HUES6 (cell line): Measurements from ENCODE around the gene GARIN1A.
"Not testable (repeated sequence)": the region's sequence is repeated elsewhere in the genome, so short reads cannot be mapped to it uniquely, and the experiment has no call there.

Source experiments
- H3K27ac ChIP-seq: 2 replicates; pipeline ENCODE4 v1.7.0; 2013; ENCODE audit warnings: low read depth, mild to moderate bottlenecking, low read length, inconsistent platforms
- H3K27me3 ChIP-seq: 2 replicates; pipeline ENCODE4 v1.6.1; 2013; ENCODE audit warnings: low read length; ENCODE audit not compliant: control insufficient read depth, insufficient read depth
- H3K36me3 ChIP-seq: 2 replicates; pipeline ENCODE4 v1.6.1; 2013; ENCODE audit warnings: low read length; ENCODE audit not compliant: control insufficient read depth, insufficient read depth
- H3K4me1 ChIP-seq: 2 replicates; pipeline ENCODE4 v1.6.1; 2013; ENCODE audit warnings: low read length; ENCODE audit not compliant: control insufficient read depth, insufficient read depth
- H3K4me3 ChIP-seq: 2 replicates; pipeline ENCODE4 v1.5.1; 2013; ENCODE audit warnings: low read depth, low read length
- H3K9ac ChIP-seq: one replicate; pipeline ENCODE4 v1.6.1; 2013; ENCODE audit warnings: mild to moderate bottlenecking, low read length
- H3K9me3 ChIP-seq: 2 replicates; pipeline ENCODE4 v1.6.1; 2013; ENCODE audit warnings: low read depth, low read length; ENCODE audit not compliant: control insufficient read depth, insufficient read depth

The GARIN1A gene

GRCh38 chr7:128683270-128683669, 11.2 kb downstream of the GARIN1A start:
- not testable (repeated sequence) for H3K4me1 ChIP-seq, H3K36me3 ChIP-seq, H3K27ac ChIP-seq, H3K9ac ChIP-seq, H3K9me3 ChIP-seq, H3K4me3 ChIP-seq, H3K27me3 ChIP-seq

- not testable (repeated sequence) for H3K4me1 ChIP-seq, H3K9me3 ChIP-seq, H3K27ac ChIP-seq, H3K36me3 ChIP-seq, H3K9ac ChIP-seq, H3K27me3 ChIP-seq, H3K4me3 ChIP-seq
Observed at GRCh38 chr7:128683738-128684137, 11.6 kb downstream of the GARIN1A start.

DNA sequence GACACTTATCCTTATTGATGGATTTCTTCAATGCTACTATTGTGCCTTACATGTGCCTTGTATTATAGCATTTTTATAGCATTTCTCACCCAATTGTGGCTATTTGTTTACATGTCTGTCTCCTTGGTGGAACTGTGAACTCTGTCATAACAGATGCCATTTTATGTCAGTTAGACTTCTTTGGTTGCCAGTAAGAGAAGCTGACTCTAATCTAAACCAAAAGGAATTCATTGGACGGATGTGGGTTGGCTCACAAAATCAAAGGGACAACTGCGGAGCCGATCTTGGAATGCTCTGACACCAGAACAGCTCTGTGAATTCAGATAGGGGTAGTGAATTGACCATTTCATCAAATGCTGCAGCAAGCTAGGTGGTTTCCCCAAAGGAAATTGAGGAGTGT, 15.0 kb downstream of the GARIN1A start:
- H3K9me3 ChIP-seq, result no peaks in the 10 kb centered on the region
- H3K27me3 ChIP-seq, result no peaks in the 10 kb centered on the region
- no peak overlapping the region for H3K4me3 ChIP-seq
- no peak overlapping the region for H3K27ac ChIP-seq
- H3K9ac ChIP-seq, result no peak overlapping the region
- H3K4me1 ChIP-seq, result no peaks in the 10 kb centered on the region
- H3K36me3 ChIP-seq, result no peaks in the 10 kb centered on the region

- Histone ChIP-seq H3K9ac (no peak overlapping the region), H3K9me3 (no peaks in the 10 kb centered on the region), H3K27ac (no peak overlapping the region), H3K4me3 (no peak overlapping the region), H3K4me1 (no peaks in the 10 kb centered on the region), H3K27me3 (no peaks in the 10 kb centered on the region), H3K36me3 (no peaks in the 10 kb centered on the region)
Observed at GRCh38 chr7:128688492-128688891, 16.4 kb downstream of the GARIN1A start.

- not testable (repeated sequence) for H3K27ac ChIP-seq, H3K9me3 ChIP-seq, H3K9ac ChIP-seq, H3K4me3 ChIP-seq, H3K36me3 ChIP-seq, H3K27me3 ChIP-seq, H3K4me1 ChIP-seq
Observed at GRCh38 chr7:128689161-128689935, 17.3 kb downstream of the GARIN1A start.

GRCh38 chr7:128691227-128691626, 19.1 kb downstream of the GARIN1A start:
- H3K27me3 ChIP-seq, result no peaks in the 10 kb centered on the region
- H3K9me3 ChIP-seq, result no peaks in the 10 kb centered on the region
- H3K4me1 ChIP-seq, result no peaks in the 10 kb centered on the region
- H3K4me3 ChIP-seq, result no peak overlapping the region
- no peak overlapping the region for H3K9ac ChIP-seq
- no peaks in the 10 kb centered on the region for H3K36me3 ChIP-seq
- H3K27ac ChIP-seq, result no peak overlapping the region

- Histone ChIP-seq H3K9me3 (no peaks in the 10 kb centered on the region), H3K36me3 (no peaks in the 10 kb centered on the region), H3K27ac (no peak overlapping the region), H3K4me3 (no peak overlapping the region), H3K9ac (no peak overlapping the region), H3K4me1 (peaks cover under 1% of the 10 kb centered on the region), H3K27me3 (no peaks in the 10 kb centered on the region)
Observed at GRCh38 chr7:128692623-128693270, 20.7 kb downstream of the GARIN1A start.

GRCh38 chr7:128693373-128694015, 21.4 kb downstream of the GARIN1A start:
- H3K9me3 ChIP-seq, result no peaks in the 10 kb centered on the region
- H3K27me3 ChIP-seq, result 0 out of 2 replicates have a peak, but pooled peaks cover 5% of the 10 kb centered on the region
- peaks cover 8% of the 10 kb centered on the region for H3K4me1 ChIP-seq
- no peak overlapping the region for H3K4me3 ChIP-seq
- H3K36me3 ChIP-seq, result no peaks in the 10 kb centered on the region
- H3K27ac ChIP-seq, result no peak overlapping the region
- no peak overlapping the region for H3K9ac ChIP-seq

GRCh38 chr7:128694738-128695137, 22.6 kb downstream of the GARIN1A start:
- no peak overlapping the region for H3K9ac ChIP-seq
- no peak overlapping the region for H3K27ac ChIP-seq
- H3K9me3 ChIP-seq, result no peaks in the 10 kb centered on the region
- H3K36me3 ChIP-seq, result no peaks in the 10 kb centered on the region
- H3K4me3 ChIP-seq, result no peak overlapping the region
- H3K27me3 ChIP-seq, result 0 out of 2 replicates have a peak, but pooled peaks cover 5% of the 10 kb centered on the region
- H3K4me1 ChIP-seq, result peaks cover 18% of the 10 kb centered on the region

GRCh38 chr7:128697302-128697905, 25.3 kb downstream of the GARIN1A start:
- Histone ChIP-seq H3K27ac (no peak overlapping the region), H3K4me1 (peaks cover 21% of the 10 kb centered on the region), H3K4me3 (peak overlapping the region; percentile 69), H3K36me3 (no peaks in the 10 kb centered on the region), H3K9me3 (peaks cover 6% of the 10 kb centered on the region), H3K9ac (peak overlapping the region; percentile 72), H3K27me3 (0 out of 2 replicates have a peak, but pooled peaks cover 5% of the 10 kb centered on the region)
